Endothelial cell of umbilical vein (primary cell): ENCODE results near the gene ZNF580. TPM values are rescaled to one million over a fixed set of nuclear protein-coding genes. Genes with fewer than 3 reads are reported as not detected.

Experiments
- BruUV-seq: library from RNA; stranded (reverse); fragments of 400-500 nt; replicated peaks from 2 replicates; lab custom pipeline; 2021; lab: Mats Ljungman, UMichigan
- CTCF ChIA-PET: fragments of 300-600, 350-600 bp; sonication (Branson Sonifier 250); formaldehyde crosslinking; loops from one replicate; lab custom pipeline; 2021; ENCODE audit warnings: antibody characterized with exemption, inconsistent platforms; lab: Charles Lee
- POLR2A ChIA-PET: fragments of 300-600, 350-600 bp; sonication (Branson Sonifier 250); formaldehyde crosslinking; loops from one replicate; lab custom pipeline; 2021; ENCODE audit warnings: antibody characterized with exemption, inconsistent platforms; lab: Charles Lee
- DNase-seq: peaks from one replicate; pipeline ENCODE4 v3.0.0-alpha.2; 2011; ENCODE audit warnings: low read depth, low spot score
- FAIRE-seq: peaks from 2 replicates; lab custom pipeline; 2011; peaks lifted over from hg19 to GRCh38; lab: Jason Lieb, UNC
- H2AFZ ChIP-seq: 2 replicates; pipeline ENCODE4 v1.6.0; 2012; ENCODE audit warnings: low read depth, low read length, control low read depth, inconsistent platforms
- H3K27ac ChIP-seq: 2 replicates; pipeline ENCODE4 v1.5.1; 2011; ENCODE audit warnings: low read depth, mild to moderate bottlenecking, control low read depth, low read length, moderate library complexity; ENCODE audit not compliant: insufficient read depth
- H3K27me3 ChIP-seq, 2 experiments: 2 replicates each; pipeline versions ENCODE4 v1.6.0 to v1.6.1; 2011; ENCODE audit warnings: low read length in 2 of 2, mixed read lengths in 1 of 2; ENCODE audit not compliant: control insufficient read depth in 2 of 2, insufficient read depth in 2 of 2
- H3K36me3 ChIP-seq, 2 experiments: 2 replicates in 1 of 2; 3 replicates in 1 of 2; pipeline ENCODE4 v1.5.1; 2011; ENCODE audit warnings: low read length in 2 of 2, mild to moderate bottlenecking in 1 of 2, moderate library complexity in 1 of 2; ENCODE audit not compliant: control insufficient read depth in 2 of 2, insufficient read depth in 2 of 2; ENCODE audit errors: extremely low read depth in 1 of 2
- H3K4me1 ChIP-seq: 3 replicates; pipeline ENCODE4 v1.5.1; 2011; ENCODE audit warnings: mild to moderate bottlenecking, low read length; ENCODE audit not compliant: control insufficient read depth, insufficient read depth; ENCODE audit errors: extremely low read depth
- H3K4me2 ChIP-seq: 2 replicates; pipeline ENCODE4 v1.6.1; 2011; ENCODE audit warnings: low read length, control low read depth, mixed read lengths; ENCODE audit not compliant: insufficient read depth
- H3K4me3 ChIP-seq, 3 experiments: fragments of 200-600 bp in 1 of 3; sonication (generic), shearing (Covaris generic) in 1 of 3; replicated peaks in 1 of 3; 2 replicates each; pipeline ENCODE4 v1.5.1; 2011 to 2016; ENCODE audit warnings: control low read depth in 3 of 3, low read length in 3 of 3, mild to moderate bottlenecking in 2 of 3, inconsistent platforms in 1 of 3, low read depth in 1 of 3, moderate library complexity in 1 of 3; ENCODE audit not compliant: insufficient read depth in 1 of 3
- H3K79me2 ChIP-seq: 2 replicates; pipeline ENCODE4 v1.6.0; 2012; ENCODE audit warnings: low read length, inconsistent platforms; ENCODE audit not compliant: control insufficient read depth, insufficient read depth
- H3K9ac ChIP-seq: replicated peaks from 2 replicates; pipeline ENCODE3; 2011; ENCODE audit warnings: low read length, control low read depth; ENCODE audit not compliant: insufficient read depth; ENCODE audit errors: extremely low read depth
- H3K9me1 ChIP-seq: replicated peaks from 3 replicates; pipeline ENCODE4 v1.6.0; 2011; ENCODE audit warnings: mild to moderate bottlenecking, low read length; ENCODE audit not compliant: control insufficient read depth, insufficient read depth; ENCODE audit errors: extremely low read depth
- H3K9me3 ChIP-seq: replicated peaks from 2 replicates; pipeline ENCODE4 v1.5.1; 2012; ENCODE audit warnings: low read length, inconsistent platforms; ENCODE audit not compliant: control insufficient read depth, insufficient read depth
- H4K20me1 ChIP-seq: replicated peaks from 2 replicates; pipeline ENCODE3; 2011; ENCODE audit warnings: mild to moderate bottlenecking, low read length; ENCODE audit not compliant: control insufficient read depth, insufficient read depth; ENCODE audit errors: extremely low read depth
- FOS ChIP-seq: IDR thresholded peaks from 2 replicates; pipeline ENCODE4 v1.6.1; 2011; ENCODE audit warnings: mild to moderate bottlenecking, low read length, moderate library complexity, borderline replicate concordance; ENCODE audit not compliant: insufficient read depth
- GATA2 ChIP-seq: IDR thresholded peaks from 2 replicates; pipeline ENCODE4 v1.7.0; 2011; ENCODE audit warnings: low read depth, mild to moderate bottlenecking, moderate library complexity, mixed read lengths, low read length; ENCODE audit not compliant: insufficient read length, insufficient read depth
- JUN ChIP-seq: IDR thresholded peaks from 2 replicates; pipeline ENCODE4 v1.6.1; 2011; ENCODE audit warnings: borderline replicate concordance, low read depth; ENCODE audit not compliant: insufficient read length, insufficient read depth
- MYC ChIP-seq: IDR thresholded peaks from one replicate; pipeline ENCODE4 v1.6.1; 2011; ENCODE audit warnings: mild to moderate bottlenecking, low read depth, low read length
- dilution Hi-C: fragments of 300-500 bp; cut with MboI; formaldehyde crosslinking; loops from one replicate; pipeline ENCODE4 v1.15.0; 2019; ENCODE audit warnings: low sequenced_read_pairs; ENCODE audit not compliant: extremely low pct_ligation_motif_present
- intact Hi-C: fragments of 100-400 bp; cut with micrococcal nuclease; formaldehyde crosslinking; loops from one replicate; pipeline ENCODE4 v1.10.0; 2022
- polyA plus RNA-seq, 4 experiments: library from polyadenylated mRNA; depleted of rRNA in 3 of 4; stranded (reverse) in 3 of 4; unstranded in 1 of 4; fragments of >200 nt; gene quantifications; 2 replicates each; pipeline versions ENCODE4 v1.2.1 to v1.2.3, GENCODE V29; 2011 to 2012; ENCODE audit warnings: missing spikeins in 1 of 4
- total RNA-seq: library from RNA; stranded (reverse); gene quantifications from 2 replicates; pipeline ENCODE4 v1.2.3, GENCODE V29; 2021
- TF ChIP-seq, protein P1 (sequence below), 2 donors: IDR thresholded peaks; 1 replicate in 1 of 2; 2 replicates in 1 of 2; pipeline ENCODE4 v1.5.1; 2011; ENCODE audit warnings: low read length in 2 of 2, mild to moderate bottlenecking in 2 of 2, moderate library complexity in 2 of 2, control low read depth in 1 of 2, inconsistent platforms in 1 of 2, low read depth in 1 of 2; ENCODE audit not compliant: insufficient read depth in 1 of 2; ENCODE audit errors: extremely low read depth in 1 of 2

The ZNF580 gene
- total and polyA plus RNA-seq, 2 donors (not counting 3 experiments of a cell fraction or from before 2014, with no cell fraction given) = 13.7 to 41.1 TPM

DNA sequence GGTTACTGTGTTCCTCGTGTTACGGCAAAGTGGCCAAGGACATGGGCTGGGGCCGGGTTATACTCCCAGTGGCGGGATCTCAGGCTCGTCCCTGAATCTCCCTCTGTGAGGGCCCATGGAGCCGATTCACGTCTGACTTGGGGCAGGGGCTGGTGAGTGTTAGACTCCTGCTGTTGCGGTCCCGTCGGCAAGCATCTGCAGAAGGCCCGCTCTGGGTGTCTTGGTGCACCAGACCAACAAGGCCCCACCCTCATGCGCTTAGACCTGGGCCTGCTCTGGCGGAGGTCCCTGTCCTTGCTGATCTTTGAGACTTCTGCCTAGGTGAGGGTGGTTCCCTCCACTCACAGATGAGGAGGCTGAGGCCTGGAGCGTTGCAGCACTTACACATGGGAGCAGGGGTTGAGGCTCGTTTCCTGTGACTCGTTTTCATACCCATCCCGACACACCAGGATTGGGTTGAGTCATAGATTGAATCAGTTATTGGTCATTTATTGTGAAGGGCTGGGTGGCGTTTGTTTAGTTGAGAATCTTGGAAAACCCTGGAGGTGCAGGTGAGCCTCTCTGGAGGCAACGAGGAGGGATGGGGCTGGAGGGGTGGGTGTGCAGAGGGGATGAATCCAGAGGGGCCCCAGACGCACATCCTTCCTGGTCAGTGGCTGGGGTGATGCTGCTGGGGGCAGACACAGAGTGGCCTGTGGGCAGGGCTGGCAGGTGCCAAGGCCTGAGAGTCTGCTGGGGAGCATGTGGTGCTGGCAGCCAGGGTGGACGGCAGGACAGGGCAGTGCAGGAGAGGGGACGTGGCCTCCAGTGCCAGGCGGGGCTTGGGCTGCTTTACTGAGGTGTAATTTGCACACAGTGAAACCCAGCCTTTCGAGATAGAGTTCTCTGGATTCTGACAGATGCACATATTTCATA lies 38.8 kb downstream of the ZNF580 start:
- TF ChIP-seq FOS = peak; percentile 56
- no peak for TF ChIP-seq JUN
- no peak for TF ChIP-seq MYC
- TF ChIP-seq, protein P1, sequence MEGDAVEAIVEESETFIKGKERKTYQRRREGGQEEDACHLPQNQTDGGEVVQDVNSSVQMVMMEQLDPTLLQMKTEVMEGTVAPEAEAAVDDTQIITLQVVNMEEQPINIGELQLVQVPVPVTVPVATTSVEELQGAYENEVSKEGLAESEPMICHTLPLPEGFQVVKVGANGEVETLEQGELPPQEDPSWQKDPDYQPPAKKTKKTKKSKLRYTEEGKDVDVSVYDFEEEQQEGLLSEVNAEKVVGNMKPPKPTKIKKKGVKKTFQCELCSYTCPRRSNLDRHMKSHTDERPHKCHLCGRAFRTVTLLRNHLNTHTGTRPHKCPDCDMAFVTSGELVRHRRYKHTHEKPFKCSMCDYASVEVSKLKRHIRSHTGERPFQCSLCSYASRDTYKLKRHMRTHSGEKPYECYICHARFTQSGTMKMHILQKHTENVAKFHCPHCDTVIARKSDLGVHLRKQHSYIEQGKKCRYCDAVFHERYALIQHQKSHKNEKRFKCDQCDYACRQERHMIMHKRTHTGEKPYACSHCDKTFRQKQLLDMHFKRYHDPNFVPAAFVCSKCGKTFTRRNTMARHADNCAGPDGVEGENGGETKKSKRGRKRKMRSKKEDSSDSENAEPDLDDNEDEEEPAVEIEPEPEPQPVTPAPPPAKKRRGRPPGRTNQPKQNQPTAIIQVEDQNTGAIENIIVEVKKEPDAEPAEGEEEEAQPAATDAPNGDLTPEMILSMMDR (IDR thresholded peaks at IDR 0.05; ENCODE audit: extremely low read depth in 1 of 2, insufficient read depth in 1 of 2, low read depth in 1 of 2, low read length in 2 of 2) = no peak
- TF ChIP-seq GATA2 = peak; percentile 32
- Histone ChIP-seq H2AFZ (no peak overlapping the region), H3K27me3 (no peaks in the 10 kb centered on the region), H3K4me1 (peaks cover 37% of the 10 kb centered on the region), H3K9me3 (no peaks in the 10 kb centered on the region), H3K36me3 (peaks cover 9 to 28% of the 10 kb centered on the region in 2 experiments), H3K4me2 (no peak overlapping the region), H3K79me2 (peaks cover 81% of the 10 kb centered on the region), H3K4me3 (no peak overlapping the region), H4K20me1 (no peaks in the 10 kb centered on the region), H3K9ac (no peak overlapping the region), H3K9me1 (no peaks in the 10 kb centered on the region), H3K27ac (no peak overlapping the region)
- dilution Hi-C loops = no loop called here
- ChIA-PET CTCF (no interaction called here), POLR2A (no interaction called here)
- DNase-seq (no peak), FAIRE-seq (no peak)
- no TSS peak for BruUV-seq
- intact Hi-C loops = no loop called here
